Stimulated activated memory B cell treated with anti-CD40 and anti-IgM and Interleukin-4, amounts not matched to agents 10 μg/mL and 1 μg/mL and 100 μg/mL, for 72 hours (primary cell): ENCODE data around the gene C5orf52.
A peak's percentile ranks its signal among the peaks of the same experiment; 100 is the strongest.

Experiments used
- ATAC-seq: fragments of 150-1000 bp; cut with Tn5 transposase; 2 replicates; pipeline ENCODE4 v1.10.0; 2021
- H3K27ac Mint-ChIP-seq: one replicate; pipeline ENCODE4 v1.8.0; 2022; ENCODE audit warnings: mild to moderate bottlenecking, mixed read lengths
- H3K27me3 Mint-ChIP-seq: one replicate; pipeline ENCODE4 v1.8.0; 2022; ENCODE audit warnings: mixed read lengths
- H3K36me3 Mint-ChIP-seq: one replicate; pipeline ENCODE4 v1.8.0; 2022; ENCODE audit warnings: mixed read lengths
- H3K4me1 Mint-ChIP-seq: one replicate; pipeline ENCODE4 v1.8.0; 2022; ENCODE audit warnings: mixed read lengths
- H3K4me3 Mint-ChIP-seq: one replicate; pipeline ENCODE4 v1.8.0; 2022; ENCODE audit warnings: mild to moderate bottlenecking, moderate library complexity, mixed read lengths
- H3K9me3 Mint-ChIP-seq: one replicate; pipeline ENCODE4 v1.8.0; 2022; ENCODE audit warnings: mixed read lengths

The C5orf52 gene

DNA sequence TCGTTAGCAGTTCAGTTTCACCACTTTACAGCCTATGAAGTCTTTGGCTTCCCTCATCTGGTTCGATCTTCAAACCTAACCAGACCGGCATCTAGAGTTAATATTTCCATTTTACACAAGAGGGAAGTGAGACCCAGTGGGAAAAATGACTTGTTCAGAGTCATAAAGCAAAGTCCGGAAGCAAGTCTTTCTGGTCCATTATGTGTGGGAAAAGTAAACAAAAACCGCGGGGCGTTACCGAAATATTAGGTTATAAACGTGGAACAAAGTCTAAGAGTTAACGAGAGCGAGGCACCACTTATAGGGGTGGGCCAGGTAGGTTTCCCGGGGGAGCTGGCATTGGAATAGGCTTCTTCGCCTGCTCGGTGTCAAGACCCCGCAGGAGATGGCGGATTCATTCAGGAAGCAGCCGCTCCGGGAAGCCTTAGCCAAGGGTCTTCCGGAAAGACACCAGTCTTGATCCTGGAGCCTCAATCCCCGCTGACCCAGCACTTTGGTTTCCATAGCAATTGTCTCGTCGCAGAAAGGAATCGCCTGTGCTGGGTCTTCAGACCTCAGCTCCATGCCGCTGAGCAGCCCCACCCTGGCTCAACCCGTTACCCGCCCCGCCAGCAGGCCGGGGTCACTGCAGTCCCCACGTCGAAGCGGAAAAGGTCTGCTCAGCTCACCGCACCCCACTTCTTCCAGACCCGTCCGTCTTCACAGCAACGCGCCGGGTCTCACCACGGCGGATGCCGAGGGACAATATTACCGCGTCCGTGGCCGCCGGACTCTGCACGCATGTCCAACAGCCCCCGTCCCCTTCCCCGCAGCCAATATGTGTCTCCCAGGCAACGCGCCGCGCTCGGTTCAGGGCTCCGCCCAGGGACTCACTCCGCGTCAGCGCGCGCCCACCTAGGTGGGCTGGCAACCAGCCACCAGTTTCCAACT, at the start of gene C5orf52:
Gene C5orf52, plus strand, starts transcription at position 872 of the 930 bp plus-strand sequence. CDS start 82 bp downstream, outside the sequence.
- peak within 1 kb of the TSS; percentile 86 for H3K27ac Mint-ChIP-seq
- ATAC-seq, result peak; percentile 52
- no peaks in the 10 kb centered on the region for H3K36me3 Mint-ChIP-seq
- H3K4me1 Mint-ChIP-seq, result peaks cover 35% of the 10 kb centered on the region
- no peaks in the 10 kb centered on the region for H3K27me3 Mint-ChIP-seq
- H3K9me3 Mint-ChIP-seq, result no peaks in the 10 kb centered on the region
- H3K4me3 Mint-ChIP-seq, result peak within 1 kb of the TSS; percentile 88

DNA sequence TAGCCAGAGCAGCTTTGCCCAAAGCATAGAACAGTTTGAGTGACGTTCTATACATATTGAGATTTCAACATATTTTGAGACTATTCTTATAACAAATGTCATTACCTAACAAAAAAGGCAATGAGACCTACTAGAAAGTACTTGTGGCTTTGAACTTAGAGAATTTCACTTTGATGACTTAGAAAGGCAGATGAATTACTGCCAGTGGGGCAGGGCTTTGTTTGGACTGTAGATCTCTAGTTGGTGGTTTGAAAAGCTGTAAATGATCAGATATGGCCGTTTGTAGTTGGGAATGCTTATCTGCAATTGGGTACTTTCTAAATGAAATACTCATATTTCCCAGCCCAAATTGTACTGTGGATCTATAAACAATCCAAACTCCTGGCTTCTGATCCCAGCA, 47.2 kb upstream of the C5orf52 start:
- Mint-ChIP-seq H3K27me3 (no peaks in the 10 kb centered on the region), H3K36me3 (no peaks in the 10 kb centered on the region), H3K27ac (no peak overlapping the region), H3K4me3 (no peak overlapping the region), H3K9me3 (peaks cover 3% of the 10 kb centered on the region), H3K4me1 (peaks cover 6% of the 10 kb centered on the region)
- no peak for ATAC-seq

DNA sequence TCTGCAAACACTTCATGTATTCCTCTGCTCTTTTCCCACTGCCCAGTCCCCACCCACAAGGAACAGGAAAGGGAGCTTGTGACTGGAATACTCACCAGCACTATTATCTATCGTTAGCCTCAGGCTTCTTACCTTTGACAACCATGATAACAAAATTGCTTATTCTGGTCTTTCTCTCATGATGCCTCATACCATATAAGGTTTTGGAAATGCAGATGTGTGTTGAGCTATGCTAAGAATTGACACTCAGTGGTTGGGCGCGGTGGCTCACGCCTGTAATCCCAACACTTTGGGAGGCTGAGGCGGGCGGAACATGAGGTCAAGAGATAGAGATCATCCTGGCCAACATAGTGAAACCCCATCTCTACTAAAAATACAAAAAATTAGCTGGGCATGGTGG, 44.5 kb upstream of the C5orf52 start:
- H3K4me3 Mint-ChIP-seq, result no peak overlapping the region
- no peak for ATAC-seq
- no peaks in the 10 kb centered on the region for H3K4me1 Mint-ChIP-seq
- no peaks in the 10 kb centered on the region for H3K36me3 Mint-ChIP-seq
- H3K9me3 Mint-ChIP-seq, result peaks cover 3% of the 10 kb centered on the region
- no peak overlapping the region for H3K27ac Mint-ChIP-seq
- H3K27me3 Mint-ChIP-seq, result no peaks in the 10 kb centered on the region

DNA sequence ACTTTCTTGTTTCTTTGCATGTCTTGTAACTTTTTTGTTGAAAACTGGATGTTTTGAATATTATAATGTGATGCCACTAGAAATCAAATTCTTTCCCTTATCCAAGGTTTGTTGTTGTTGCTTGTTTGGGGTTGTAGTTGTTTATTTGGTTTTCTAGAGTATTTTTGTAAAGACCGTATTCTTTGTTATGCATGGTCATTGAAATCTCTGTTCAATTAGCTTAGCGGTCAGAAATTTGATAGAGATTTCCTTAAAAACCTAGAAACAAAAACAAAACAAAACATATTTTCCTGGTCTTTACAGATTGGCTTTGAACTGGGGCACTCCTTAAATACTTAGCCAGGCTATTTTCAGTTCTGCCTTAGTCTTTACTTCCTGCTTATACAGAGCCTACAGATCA, 41.0 kb upstream of the C5orf52 start:
- no peak for ATAC-seq
- no peaks in the 10 kb centered on the region for H3K36me3 Mint-ChIP-seq
- H3K27ac Mint-ChIP-seq, result no peak overlapping the region
- no peak overlapping the region for H3K4me3 Mint-ChIP-seq
- H3K9me3 Mint-ChIP-seq, result no peaks in the 10 kb centered on the region
- no peaks in the 10 kb centered on the region for H3K4me1 Mint-ChIP-seq
- no peaks in the 10 kb centered on the region for H3K27me3 Mint-ChIP-seq

DNA sequence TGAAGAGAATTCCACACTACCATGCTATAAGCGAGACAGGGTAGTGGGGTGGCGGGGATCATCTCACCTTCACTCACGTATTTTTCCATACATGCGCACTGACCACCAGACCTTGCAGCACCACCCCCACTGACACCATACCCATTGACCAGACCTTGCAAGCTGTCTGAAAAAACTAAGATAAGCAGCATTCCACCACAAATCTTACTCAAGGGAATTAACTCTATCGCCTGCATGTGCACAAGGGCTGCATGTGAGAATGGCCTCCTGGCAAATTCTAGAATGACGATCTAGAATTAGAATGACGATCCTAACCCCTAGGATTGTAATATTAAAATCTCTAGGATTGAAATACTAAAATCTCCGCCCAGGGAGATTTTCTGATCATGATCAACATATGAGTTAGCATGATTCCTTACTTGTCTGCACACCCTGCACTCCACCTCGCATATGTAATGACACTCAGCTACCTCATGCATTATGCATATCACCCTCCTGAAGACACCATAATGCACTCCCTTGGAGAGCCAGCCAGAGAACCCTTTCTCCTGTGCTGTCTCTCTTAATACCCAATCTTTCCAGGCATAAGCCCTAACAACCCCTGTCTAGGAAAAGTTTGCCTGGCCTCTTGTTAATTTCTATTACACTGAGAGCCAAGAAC, 30.8 kb upstream of the C5orf52 start:
- Mint-ChIP-seq H3K36me3 (no peaks in the 10 kb centered on the region), H3K4me3 (no peak overlapping the region), H3K27me3 (no peaks in the 10 kb centered on the region), H3K27ac (no peak overlapping the region), H3K9me3 (no peaks in the 10 kb centered on the region), H3K4me1 (peaks cover 7% of the 10 kb centered on the region)
- ATAC-seq, result no peak

DNA sequence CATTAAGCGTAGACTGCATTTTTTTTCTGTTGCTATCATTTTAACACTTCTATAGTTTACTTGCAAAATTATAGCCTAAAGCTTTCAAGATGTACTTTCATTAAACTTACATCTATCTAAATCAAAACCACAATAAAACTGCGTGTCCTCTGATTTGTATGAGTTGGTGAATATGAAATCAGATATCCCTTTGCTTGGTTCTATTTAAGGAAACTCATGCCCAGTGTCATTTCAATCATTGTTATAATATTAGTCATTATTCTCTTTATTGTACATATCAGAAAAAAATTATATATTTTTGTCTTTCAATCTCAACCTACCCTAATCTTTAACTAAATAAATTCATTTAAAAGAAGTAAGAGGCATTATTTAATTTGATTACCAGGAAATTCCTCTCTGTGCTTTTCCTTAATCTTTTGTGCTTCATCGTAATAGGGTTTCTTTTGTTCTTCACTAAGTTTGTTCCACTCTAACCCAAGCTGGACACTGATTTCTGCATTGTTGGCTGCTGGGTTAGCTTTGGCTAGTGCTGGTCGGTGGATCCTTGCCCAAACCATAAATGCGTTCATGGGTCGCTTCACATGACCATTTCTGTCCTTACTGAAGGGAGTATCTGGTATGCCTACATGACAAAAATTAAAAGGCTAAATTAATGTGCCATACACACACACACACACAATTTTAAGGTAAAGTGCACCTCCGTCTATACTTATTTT, 22.9 kb upstream of the C5orf52 start:
- H3K27me3 Mint-ChIP-seq, result no peaks in the 10 kb centered on the region

DNA sequence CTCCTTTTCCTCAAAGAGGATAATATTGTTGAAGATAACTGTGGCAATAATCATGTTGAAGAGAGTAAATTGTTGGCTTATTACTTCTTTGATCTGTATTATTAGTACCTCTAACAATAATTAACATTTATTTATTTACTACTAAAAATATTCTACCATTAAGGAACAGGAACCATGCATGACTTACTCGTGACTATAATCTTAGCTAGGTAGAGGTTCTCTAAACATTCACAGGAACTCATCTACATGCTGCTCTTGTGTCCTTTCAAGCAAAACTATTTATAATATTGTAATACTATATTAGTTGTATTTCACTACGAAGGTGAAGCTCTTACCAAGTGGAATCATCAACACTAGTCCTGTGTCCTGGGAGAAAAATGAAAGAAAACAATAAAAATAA, 22.2 kb upstream of the C5orf52 start:
- H3K4me3 Mint-ChIP-seq, result no peak overlapping the region
- ATAC-seq, result no peak
- peaks cover 45% of the 10 kb centered on the region for H3K4me1 Mint-ChIP-seq
- peak overlapping the region; percentile 19 for H3K27ac Mint-ChIP-seq
- H3K27me3 Mint-ChIP-seq, result no peaks in the 10 kb centered on the region
- peaks cover 7% of the 10 kb centered on the region for H3K9me3 Mint-ChIP-seq
- H3K36me3 Mint-ChIP-seq, result peaks cover 19% of the 10 kb centered on the region

More for the DNA sequence above, 22.9 kb upstream of the C5orf52 start:
- peaks cover 45% of the 10 kb centered on the region for H3K4me1 Mint-ChIP-seq
- H3K36me3 Mint-ChIP-seq, result peaks cover 15% of the 10 kb centered on the region
- peak overlapping the region; percentile 46 for H3K27ac Mint-ChIP-seq
- no peak for ATAC-seq
- peaks cover 4% of the 10 kb centered on the region for H3K9me3 Mint-ChIP-seq
- no peak overlapping the region for H3K4me3 Mint-ChIP-seq

DNA sequence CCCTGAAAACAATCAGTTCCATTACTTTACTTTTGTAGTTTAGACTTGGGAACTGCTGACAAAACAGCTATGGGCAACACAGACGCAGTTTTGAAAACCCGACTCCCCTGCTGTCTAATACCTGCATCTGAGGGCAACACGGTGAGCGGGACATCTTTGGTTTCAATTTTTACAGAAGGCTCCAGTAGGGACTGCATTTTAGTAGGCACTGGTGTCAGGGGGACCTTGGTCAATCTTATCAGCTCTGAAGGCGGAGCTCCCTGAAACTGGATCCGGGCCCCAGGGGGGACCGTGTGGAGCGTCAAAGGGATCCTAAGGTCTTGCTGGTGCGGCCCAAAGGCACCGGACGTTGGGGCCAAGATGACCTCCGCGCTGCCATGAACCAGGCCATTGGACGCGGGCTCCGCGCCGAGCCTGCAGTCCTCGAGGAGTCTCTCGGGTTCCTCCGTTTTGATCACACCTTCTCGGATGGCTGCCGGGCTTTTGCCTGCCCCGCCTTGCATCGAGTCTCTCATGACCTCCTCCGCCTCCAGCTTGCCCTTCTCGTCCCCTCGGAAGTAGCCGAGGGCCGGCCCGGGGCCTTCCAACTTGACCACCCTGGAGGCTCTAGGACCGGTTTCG, 20.2 kb upstream of the C5orf52 start:
- H3K27ac Mint-ChIP-seq, result peak overlapping the region; percentile 99
- peaks cover 44% of the 10 kb centered on the region for H3K4me1 Mint-ChIP-seq
- peak overlapping the region; percentile 92 for H3K4me3 Mint-ChIP-seq
- no peak for ATAC-seq
- no peaks in the 10 kb centered on the region for H3K27me3 Mint-ChIP-seq
- H3K9me3 Mint-ChIP-seq, result peaks cover 9% of the 10 kb centered on the region
- H3K36me3 Mint-ChIP-seq, result peaks cover 19% of the 10 kb centered on the region

DNA sequence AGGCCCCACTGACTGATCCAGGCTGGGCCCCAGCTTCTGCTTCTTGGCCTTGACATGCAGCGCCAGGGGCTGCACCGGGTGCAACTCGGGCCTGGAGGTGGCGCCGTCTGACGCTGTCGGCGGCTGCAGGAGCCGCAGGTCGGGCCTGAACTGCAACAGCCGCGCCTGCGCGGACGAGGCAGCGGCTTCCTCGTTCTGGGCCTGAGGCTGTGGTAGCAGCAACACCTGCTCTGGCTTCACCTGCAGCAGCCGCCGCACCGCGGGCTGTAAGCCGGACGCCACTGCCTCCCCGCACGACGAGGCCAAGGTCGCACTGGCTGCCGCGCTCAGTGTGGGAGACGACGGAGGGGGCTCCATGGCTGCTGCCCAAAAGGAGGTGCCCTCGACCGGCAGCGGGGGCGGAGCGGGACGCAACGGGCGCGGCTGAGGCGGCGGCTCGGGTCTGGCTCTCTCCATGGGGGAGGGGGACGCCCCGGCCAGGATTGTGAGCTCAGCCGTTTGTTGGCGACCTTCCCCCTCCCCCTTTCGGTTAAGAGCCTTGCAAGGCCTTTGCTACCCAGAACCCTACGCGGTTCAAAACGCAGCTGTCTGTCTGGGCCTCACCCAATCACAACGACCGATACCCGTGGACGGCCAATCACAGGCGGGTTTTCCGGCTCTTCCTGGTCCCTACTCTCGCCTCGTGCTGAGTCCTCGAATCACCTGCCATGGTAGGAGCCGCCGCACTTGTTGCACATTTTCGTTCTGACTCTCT, 19.5 kb upstream of the C5orf52 start:
- H3K4me3 Mint-ChIP-seq, result peak overlapping the region; percentile 92
- H3K9me3 Mint-ChIP-seq, result peaks cover 9% of the 10 kb centered on the region
- H3K27me3 Mint-ChIP-seq, result no peaks in the 10 kb centered on the region
- peak overlapping the region; percentile 99 for H3K27ac Mint-ChIP-seq
- peaks cover 24% of the 10 kb centered on the region for H3K36me3 Mint-ChIP-seq
- ATAC-seq, result peak; percentile 99
- H3K4me1 Mint-ChIP-seq, result peaks cover 38% of the 10 kb centered on the region

DNA sequence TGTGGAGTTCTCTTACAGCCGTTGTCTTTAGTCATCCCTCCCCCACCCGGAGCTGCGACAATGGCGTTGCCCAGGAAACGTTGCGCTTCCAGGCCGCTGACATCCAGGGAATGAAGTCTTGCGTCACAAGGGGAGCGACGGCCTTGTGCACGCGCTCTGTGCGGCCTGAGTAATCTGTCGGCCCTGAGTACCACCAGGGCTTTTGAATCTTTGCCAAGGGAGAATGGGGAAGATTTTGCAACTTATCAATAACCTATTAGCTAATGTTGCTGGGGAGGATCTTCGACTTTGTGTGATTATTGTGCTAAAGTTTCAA, 19.0 kb upstream of the C5orf52 start, which contains the start of gene SOX30:
Gene SOX30, minus strand, starts transcription at position 62 of the 316 bp plus-strand sequence. CDS start 360 bp downstream, outside the sequence.
- peaks cover 34% of the 10 kb centered on the region for H3K4me1 Mint-ChIP-seq
- peak within 1 kb of the TSS; percentile 92 for H3K4me3 Mint-ChIP-seq
- no peak for ATAC-seq
- H3K9me3 Mint-ChIP-seq, result peaks cover 9% of the 10 kb centered on the region
- H3K27me3 Mint-ChIP-seq, result no peaks in the 10 kb centered on the region
- peaks cover 25% of the 10 kb centered on the region for H3K36me3 Mint-ChIP-seq
- peak within 1 kb of the TSS; percentile 99 for H3K27ac Mint-ChIP-seq

DNA sequence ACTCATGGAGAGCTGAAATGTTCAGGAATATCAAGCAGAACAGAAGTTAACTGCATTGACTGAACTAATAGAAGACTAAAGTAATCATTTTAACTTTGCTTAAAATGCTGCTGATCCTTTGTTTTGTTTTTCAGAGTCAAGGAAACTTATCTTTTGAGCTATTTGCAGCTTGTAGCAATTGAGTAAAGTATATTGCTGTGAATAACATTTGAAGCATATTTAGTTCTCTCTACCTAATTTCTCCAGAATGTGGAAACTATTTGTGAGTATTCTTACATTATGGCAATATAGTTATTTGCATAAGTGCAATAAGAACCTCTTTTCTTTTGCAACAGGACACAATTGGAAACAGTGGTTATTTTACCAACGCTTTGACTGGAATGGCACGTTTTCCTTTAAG, 13.8 kb upstream of the C5orf52 start:
- H3K27ac Mint-ChIP-seq, result no peak overlapping the region
- peaks cover 38% of the 10 kb centered on the region for H3K36me3 Mint-ChIP-seq
- H3K9me3 Mint-ChIP-seq, result peaks cover 7% of the 10 kb centered on the region
- no peak overlapping the region for H3K4me3 Mint-ChIP-seq
- H3K4me1 Mint-ChIP-seq, result peaks cover 10% of the 10 kb centered on the region
- no peaks in the 10 kb centered on the region for H3K27me3 Mint-ChIP-seq
- ATAC-seq, result no peak

DNA sequence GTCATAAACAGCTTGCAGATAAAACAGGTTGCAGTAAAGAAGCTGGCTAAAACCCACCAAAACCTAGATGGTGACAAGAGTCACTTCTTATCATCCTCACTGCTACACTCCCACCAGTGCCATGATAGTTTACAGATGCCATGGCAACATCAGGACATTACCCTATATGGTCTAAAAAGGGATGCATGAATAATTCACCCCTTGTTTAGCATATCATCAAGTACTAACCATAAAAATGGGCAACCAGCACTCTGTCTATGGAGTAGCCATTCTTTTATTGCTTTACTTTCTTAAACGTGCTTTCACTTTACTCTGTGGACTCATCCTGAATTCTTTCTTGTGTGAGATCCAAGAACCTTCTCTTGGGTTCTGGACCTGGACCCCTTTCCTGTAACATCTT, 12.4 kb upstream of the C5orf52 start:
- no peak for ATAC-seq
- Mint-ChIP-seq H3K27me3 (no peaks in the 10 kb centered on the region), H3K4me1 (peaks cover 7% of the 10 kb centered on the region), H3K27ac (no peak overlapping the region), H3K4me3 (no peak overlapping the region), H3K36me3 (peaks cover 25% of the 10 kb centered on the region), H3K9me3 (peaks cover 2% of the 10 kb centered on the region)

DNA sequence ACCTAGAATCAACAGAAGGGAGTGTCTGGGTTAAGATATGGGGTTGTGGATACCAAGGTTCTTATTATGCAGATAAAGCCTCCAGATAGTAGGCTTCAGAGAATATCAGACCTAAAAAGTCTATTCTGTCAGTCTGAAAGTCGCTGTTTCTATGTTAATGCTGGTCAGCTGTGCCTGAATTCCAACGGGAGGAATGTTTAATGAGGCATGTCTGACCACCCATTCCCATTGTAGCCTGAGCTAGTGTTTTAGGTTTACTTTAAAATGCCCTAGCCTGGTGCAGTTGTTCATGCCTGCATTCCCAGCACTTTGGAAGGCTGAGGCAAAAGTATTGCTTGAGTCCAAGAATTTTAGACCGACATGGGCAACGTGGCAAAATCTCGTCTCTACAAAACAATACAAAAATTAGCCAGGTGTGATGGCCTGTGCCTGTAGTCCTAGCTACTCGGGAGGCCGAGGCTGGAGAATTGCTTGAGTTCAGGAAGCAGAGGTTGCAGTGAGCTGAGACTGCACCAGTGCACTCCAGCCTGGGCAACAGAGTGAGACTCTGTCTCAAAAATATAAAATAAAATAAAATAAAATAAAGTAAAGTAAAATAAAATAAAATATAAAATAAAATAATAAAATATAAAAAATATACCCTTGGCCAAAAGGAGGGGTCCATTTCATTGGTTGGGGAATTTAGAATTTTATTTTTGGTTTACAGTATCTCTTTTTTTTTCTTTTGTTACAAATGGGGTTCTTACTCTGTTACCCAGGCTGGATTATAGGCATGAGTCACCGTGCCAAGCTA, 11.3 kb upstream of the C5orf52 start:
- Mint-ChIP-seq H3K27ac (no peak overlapping the region), H3K27me3 (no peaks in the 10 kb centered on the region), H3K9me3 (peaks cover under 1% of the 10 kb centered on the region), H3K36me3 (peaks cover 25% of the 10 kb centered on the region), H3K4me1 (peaks cover 7% of the 10 kb centered on the region), H3K4me3 (no peak overlapping the region)
- ATAC-seq, result no peak
